LHCN-M2 (cell line): ENCODE results near the gene KLF4. TPM values are rescaled to one million over a fixed set of nuclear protein-coding genes. Genes with fewer than 3 reads are reported as not detected.

Experiments
- DNase-seq: peaks from one replicate; pipeline ENCODE4 v3.0.0-alpha.2; 2012; ENCODE audit warnings: low read depth
- total RNA-seq: library from RNA; depleted of rRNA; stranded (reverse); fragments of >200 nt; gene quantifications from 2 replicates; pipeline ENCODE4 v1.2.3, GENCODE V29; 2014; rRNA removed

KLF4 gene
- total RNA-seq, 1 experiment from 2014 or later = 4.9 TPM

GRCh38 chr9:107455425-107456135 is 34.0 kb downstream of the KLF4 start:
- no peak for DNase-seq

GRCh38 chr9:107453479-107453878 is 36.1 kb downstream of the KLF4 start:
- DNase-seq = no peak

GRCh38 chr9:107447834-107448233 is 41.7 kb downstream of the KLF4 start:
- DNase-seq = no peak

- DNase-seq = no peak
Observed at GRCh38 chr9:107447081-107447480, 42.5 kb downstream of the KLF4 start.

GRCh38 chr9:107446491-107446890 is 43.1 kb downstream of the KLF4 start:
- no peak for DNase-seq

- DNase-seq = no peak
Observed at GRCh38 chr9:107443786-107444185, 45.8 kb downstream of the KLF4 start.

GRCh38 chr9:107439991-107440456 is 49.5 kb downstream of the KLF4 start:
- no peak for DNase-seq

GRCh38 chr9:107438211-107439031 is 51.1 kb downstream of the KLF4 start:
- no peak for DNase-seq

- DNase-seq = no peak
Observed at GRCh38 chr9:107437716-107438115, 51.9 kb downstream of the KLF4 start.

GRCh38 chr9:107435415-107435814 is 54.2 kb downstream of the KLF4 start:
- no peak for DNase-seq

Other genes with a start within 250 kb of the KLF4 start
- gene RAD23B, start 206.5 kb downstream of the KLF4 start, total RNA-seq = 120 and 122 TPM in 2 replicates